CD14-positive monocyte (primary cell): ENCODE results near the gene PPP6R3. TPM values are rescaled to one million over a fixed set of nuclear protein-coding genes. Genes with fewer than 3 reads are reported as not detected.

Source experiments
- DNase-seq, 3 donors: peaks; one replicate each; pipeline ENCODE4 v3.0.0-alpha.2; 2011 to 2022
- H2AFZ ChIP-seq: 2 replicates; pipeline ENCODE4 v1.6.0; 2012; ENCODE audit warnings: mild to moderate bottlenecking, low read depth, low read length, inconsistent platforms; ENCODE audit not compliant: insufficient read depth, poor library complexity, severe bottlenecking
- H3K27ac ChIP-seq, 2 donors: 1 replicate in 1 of 2; 2 replicates in 1 of 2; pipeline ENCODE4 v1.5.1; 2012 to 2013; ENCODE audit warnings: low read length in 2 of 2, control low read depth in 1 of 2, inconsistent platforms in 1 of 2, low read depth in 1 of 2, mild to moderate bottlenecking in 1 of 2
- H3K27me3 ChIP-seq, 2 donors: one replicate each; pipeline versions ENCODE4 v1.6.0 to v1.6.1; 2011 to 2013; ENCODE audit warnings: low read length in 2 of 2; ENCODE audit not compliant: control insufficient read depth in 2 of 2, insufficient read depth in 2 of 2
- H3K36me3 ChIP-seq, 2 donors: replicated peaks in 1 of 2; 1 replicate in 1 of 2; 2 replicates in 1 of 2; pipeline versions ENCODE4 v1.5.1 to v1.6.1; 2012 to 2013; ENCODE audit warnings: low read length in 2 of 2, control low read depth in 1 of 2, inconsistent platforms in 1 of 2, mild to moderate bottlenecking in 1 of 2; ENCODE audit not compliant: insufficient read depth in 2 of 2, control insufficient read depth in 1 of 2
- H3K4me1 ChIP-seq, 2 donors: 1 replicate in 1 of 2; 2 replicates in 1 of 2; pipeline versions ENCODE4 v1.5.1 to v1.6.1; 2012 to 2013; ENCODE audit warnings: low read length in 2 of 2, control low read depth in 1 of 2, inconsistent platforms in 1 of 2, mild to moderate bottlenecking in 1 of 2, moderate library complexity in 1 of 2; ENCODE audit not compliant: insufficient read depth in 2 of 2, control insufficient read depth in 1 of 2
- H3K4me2 ChIP-seq: replicated peaks from 2 replicates; pipeline ENCODE3; 2012; ENCODE audit warnings: low read length, moderate library complexity, mild to moderate bottlenecking; ENCODE audit not compliant: poor library complexity, severe bottlenecking; ENCODE audit errors: extremely low read depth
- H3K4me3 ChIP-seq, 3 experiments: fragments of 200-600 bp in 1 of 3; sonication (generic) in 1 of 3; replicated peaks in 1 of 3; 1 replicate in 2 of 3; 2 replicates in 1 of 3; pipeline ENCODE4 v1.5.1; 2011 to 2013; ENCODE audit warnings: low read length in 3 of 3, mild to moderate bottlenecking in 3 of 3, control low read depth in 2 of 3, low read depth in 2 of 3, inconsistent platforms in 1 of 3, moderate library complexity in 1 of 3
- H3K79me2 ChIP-seq: 2 replicates; pipeline ENCODE4 v1.6.0; 2012; ENCODE audit warnings: mild to moderate bottlenecking, control low read depth, inconsistent platforms, low read length, moderate library complexity; ENCODE audit not compliant: insufficient read depth
- H3K9ac ChIP-seq: 2 replicates; pipeline ENCODE4 v1.6.0; 2017; ENCODE audit warnings: low read length, mild to moderate bottlenecking; ENCODE audit not compliant: insufficient read depth, poor library complexity, severe bottlenecking
- H3K9me3 ChIP-seq, 2 donors: replicated peaks in 1 of 2; 1 replicate in 1 of 2; 2 replicates in 1 of 2; pipeline versions ENCODE4 v1.5.1 to v1.6.1; 2012 to 2013; ENCODE audit warnings: low read length in 2 of 2, control low read depth in 1 of 2; ENCODE audit not compliant: control insufficient read depth in 1 of 2, insufficient read depth in 1 of 2
- H4K20me1 ChIP-seq: 2 replicates; pipeline ENCODE4 v1.6.0; 2012; ENCODE audit warnings: mild to moderate bottlenecking, low read length, control low read depth, moderate library complexity; ENCODE audit not compliant: insufficient read depth
- H3K27ac Mint-ChIP-seq, 7 donors: one replicate each; pipeline ENCODE4 v1.8.0; 2020; ENCODE audit warnings: mild to moderate bottlenecking in 7 of 7, mixed read lengths in 7 of 7, moderate library complexity in 6 of 7, inconsistent platforms in 2 of 7
- H3K27me3 Mint-ChIP-seq, 3 donors: one replicate each; pipeline ENCODE4 v1.8.0; 2021 to 2022; ENCODE audit warnings: low read depth in 3 of 3, mild to moderate bottlenecking in 3 of 3, mixed read lengths in 3 of 3, moderate library complexity in 3 of 3, inconsistent platforms in 1 of 3
- H3K36me3 Mint-ChIP-seq, 2 donors: one replicate each; pipeline ENCODE4 v1.8.0; 2020; ENCODE audit warnings: mixed read lengths in 2 of 2, inconsistent platforms in 1 of 2, mild to moderate bottlenecking in 1 of 2
- H3K4me1 Mint-ChIP-seq: one replicate; pipeline ENCODE4 v1.8.0; 2020; ENCODE audit warnings: mild to moderate bottlenecking, mixed read lengths
- H3K4me3 Mint-ChIP-seq, 2 donors: one replicate each; pipeline ENCODE4 v1.8.0; 2020; ENCODE audit warnings: mild to moderate bottlenecking in 2 of 2, mixed read lengths in 2 of 2, moderate library complexity in 1 of 2
- H3K9me3 Mint-ChIP-seq, 7 donors: one replicate each; pipeline ENCODE4 v1.8.0; 2020 to 2022; ENCODE audit warnings: mixed read lengths in 7 of 7, mild to moderate bottlenecking in 6 of 7, moderate library complexity in 6 of 7, inconsistent platforms in 2 of 7
- WGBS: methylation state at CpG from one replicate; pipeline ENCODE4 v1.1.5; 2013; ENCODE audit warnings: missing lambda C conversion rate; ENCODE audit not compliant: insufficient coverage; 5-methylcytosine and 5-hydroxymethylcytosine counted together
- intact Hi-C, 2 donors: fragments of 100-400 bp; cut with micrococcal nuclease; formaldehyde crosslinking; loops; one replicate each; pipeline versions ENCODE4 v1.15.0 to v1.15.1; 2023
- polyA plus RNA-seq, 3 donors: library from polyadenylated mRNA; depleted of rRNA in 1 of 3; unstranded in 2 of 3; stranded (reverse) in 1 of 3; fragments of 300-500 nt in 2 of 3; fragments of >200 nt in 1 of 3; fragmentation: Illumina TruSeq in 2 of 3; gene quantifications; 1 replicate in 2 of 3; 2 replicates in 1 of 3; pipeline ENCODE4 v1.2.3, GENCODE V29; 2012 to 2021
- TF ChIP-seq, protein P1 (sequence below): fragments of 200-600 bp; IDR thresholded peaks from one replicate; pipeline ENCODE4 v1.8.0; 2022; ENCODE audit warnings: antibody characterized with exemption, mild to moderate bottlenecking

PPP6R3 gene
- polyA plus RNA-seq, 3 donors = 22.9 to 39.4 (median 38.1) TPM

DNA sequence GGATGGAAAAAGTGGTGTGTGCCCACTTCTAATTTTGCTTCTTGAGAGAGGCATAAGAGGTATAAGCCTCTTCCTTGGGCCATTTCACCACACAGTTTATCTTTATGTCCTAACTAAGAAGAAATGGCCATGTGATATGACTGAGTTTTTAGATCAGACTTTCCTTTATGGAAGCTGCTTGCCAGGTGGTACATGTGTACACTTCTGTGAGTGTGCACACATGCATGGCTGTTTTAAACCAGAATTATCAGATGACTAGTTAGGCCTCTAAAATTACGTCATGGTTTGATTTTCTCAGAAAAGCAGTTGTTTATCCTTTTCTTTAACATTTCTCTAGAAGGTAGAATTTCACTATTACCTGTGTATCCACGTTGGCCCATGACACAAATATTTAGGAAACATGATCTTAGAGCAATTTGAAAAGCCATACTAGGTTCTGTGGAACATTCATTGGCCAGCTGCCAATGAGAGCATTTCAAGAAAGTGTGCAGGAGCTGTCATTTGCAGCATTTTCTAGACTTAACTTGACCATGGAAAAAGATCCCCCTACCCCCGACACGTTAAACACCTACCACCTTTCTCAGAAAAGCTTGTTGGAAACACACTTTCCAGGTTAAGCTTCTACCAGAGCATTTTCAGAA, 114.6 kb downstream of the PPP6R3 start:
- Histone ChIP-seq H3K27ac (no peak overlapping the region), H3K36me3 (peaks cover 95 to 99% of the 10 kb centered on the region in 2 donors), H3K79me2 (peaks cover 7% of the 10 kb centered on the region), H2AFZ (no peak overlapping the region), H4K20me1 (peaks cover 50% of the 10 kb centered on the region), H3K4me2 (no peak overlapping the region), H3K27me3 (no peaks in the 10 kb centered on the region), H3K9ac (no peak overlapping the region), H3K4me1 (no peaks in the 10 kb centered on the region), H3K4me3 (no peak overlapping the region), H3K9me3 (no peaks in the 10 kb centered on the region)
- no peak for DNase-seq
- peaks cover 94% of the 10 kb centered on the region in 2 donors for H3K36me3 Mint-ChIP-seq
- H3K9me3 Mint-ChIP-seq = no peaks in the 10 kb centered on the region
- no peaks in the 10 kb centered on the region for H3K27me3 Mint-ChIP-seq
- H3K27ac Mint-ChIP-seq = no peak overlapping the region
- TF ChIP-seq, protein P1, sequence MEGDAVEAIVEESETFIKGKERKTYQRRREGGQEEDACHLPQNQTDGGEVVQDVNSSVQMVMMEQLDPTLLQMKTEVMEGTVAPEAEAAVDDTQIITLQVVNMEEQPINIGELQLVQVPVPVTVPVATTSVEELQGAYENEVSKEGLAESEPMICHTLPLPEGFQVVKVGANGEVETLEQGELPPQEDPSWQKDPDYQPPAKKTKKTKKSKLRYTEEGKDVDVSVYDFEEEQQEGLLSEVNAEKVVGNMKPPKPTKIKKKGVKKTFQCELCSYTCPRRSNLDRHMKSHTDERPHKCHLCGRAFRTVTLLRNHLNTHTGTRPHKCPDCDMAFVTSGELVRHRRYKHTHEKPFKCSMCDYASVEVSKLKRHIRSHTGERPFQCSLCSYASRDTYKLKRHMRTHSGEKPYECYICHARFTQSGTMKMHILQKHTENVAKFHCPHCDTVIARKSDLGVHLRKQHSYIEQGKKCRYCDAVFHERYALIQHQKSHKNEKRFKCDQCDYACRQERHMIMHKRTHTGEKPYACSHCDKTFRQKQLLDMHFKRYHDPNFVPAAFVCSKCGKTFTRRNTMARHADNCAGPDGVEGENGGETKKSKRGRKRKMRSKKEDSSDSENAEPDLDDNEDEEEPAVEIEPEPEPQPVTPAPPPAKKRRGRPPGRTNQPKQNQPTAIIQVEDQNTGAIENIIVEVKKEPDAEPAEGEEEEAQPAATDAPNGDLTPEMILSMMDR = no peak
- H3K4me3 Mint-ChIP-seq = no peak overlapping the region
- intact Hi-C loops = no loop called here
- 100% methylated on average over 3 of the region's 4 CpGs for WGBS
- no peaks in the 10 kb centered on the region for H3K4me1 Mint-ChIP-seq

DNA sequence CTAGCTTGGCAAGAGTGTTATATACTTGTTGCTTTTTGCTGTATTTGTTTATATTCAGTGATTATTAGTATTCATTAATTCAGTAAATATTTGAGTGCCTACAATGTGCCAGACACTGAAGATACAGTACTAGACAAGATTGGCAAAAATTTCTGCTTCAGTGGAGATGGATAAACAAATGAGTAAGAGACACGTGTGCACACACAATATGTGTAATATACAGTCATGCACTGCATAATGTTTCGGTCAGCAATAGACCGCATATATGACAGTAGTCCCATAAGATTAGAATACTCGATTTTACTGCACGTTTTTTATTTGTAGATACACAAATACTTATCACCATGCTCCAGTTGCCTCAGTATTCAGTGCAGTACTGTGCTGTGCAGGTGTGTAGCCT, 118.9 kb downstream of the PPP6R3 start:
- no peak overlapping the region for H2AFZ ChIP-seq
- H3K4me2 ChIP-seq = no peak overlapping the region
- Mint-ChIP-seq H3K27ac (peak overlapping the region in 1 of 7 donors; percentile 66), H3K27me3 (peaks cover 0 to 1% (median 0%) of the 10 kb centered on the region in 3 donors), H3K4me3 (no peak overlapping the region), H3K9me3 (no peaks in the 10 kb centered on the region), H3K36me3 (peaks cover 89 to 93% of the 10 kb centered on the region in 2 donors), H3K4me1 (no peaks in the 10 kb centered on the region)
- H3K36me3 ChIP-seq = peaks cover 91 to 98% of the 10 kb centered on the region in 2 donors
- H3K4me3 ChIP-seq = no peak overlapping the region
- DNase-seq = no peak
- H3K9ac ChIP-seq = no peak overlapping the region
- H3K9me3 ChIP-seq = no peaks in the 10 kb centered on the region
- WGBS = 100% methylated on average over 2 of the region's 5 CpGs
- peaks cover 52% of the 10 kb centered on the region for H4K20me1 ChIP-seq
- no peak overlapping the region for H3K27ac ChIP-seq
- intact Hi-C loops = no loop called here
- no peaks in the 10 kb centered on the region for H3K4me1 ChIP-seq
- TF ChIP-seq, protein P1 = no peak
- no peaks in the 10 kb centered on the region for H3K27me3 ChIP-seq
- no peaks in the 10 kb centered on the region for H3K79me2 ChIP-seq
